HL-60/S4 (cell line): ENCODE data around the gene CDHR4.

Experiments
- in situ Hi-C: fragments of 300-500 bp; cut with MboI; formaldehyde crosslinking; loops from 2 replicates; pipeline ENCODE4 v1.14.3; 2022; ENCODE audit warnings: low sequenced_read_pairs

CDHR4 gene

DNA sequence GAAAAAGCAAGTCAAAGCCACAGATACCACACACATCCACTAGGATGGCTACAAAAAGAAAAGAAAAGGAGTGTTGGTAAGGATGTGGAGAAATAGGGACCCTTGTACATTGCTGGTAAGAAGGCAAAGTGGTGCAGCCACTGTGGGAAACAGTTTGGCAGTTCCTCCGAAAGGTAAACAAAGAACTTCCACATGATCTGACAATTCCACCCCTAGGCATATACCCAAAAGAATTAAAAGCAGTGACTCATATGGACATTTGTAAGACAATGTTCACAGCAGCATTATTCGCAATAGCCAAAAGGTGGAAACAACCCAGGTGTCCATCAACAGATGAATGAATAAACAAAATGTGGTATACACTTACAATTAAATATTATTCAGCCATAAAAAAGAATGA lies 53.7 kb downstream of the CDHR4 start:
- in situ Hi-C loops: no loop called here
